ENCODE results near the gene GPC6.

GRCh38 chr13:93690139-93690538 lies 463.5 kb downstream of the GPC6 start:
- no peak for TF ChIP-seq POLR2AphosphoS5 (IDR thresholded peaks at IDR 0.05)
- TF ChIP-seq POLR2A (IDR thresholded peaks at IDR 0.05) = no peak
